GM21423 (cell line): ENCODE measurements around the gene SLC24A3.

Source experiments
- ATAC-seq: cut with Tn5 transposase; IDR thresholded peaks from one replicate; pipeline ENCODE4 v1.9.1; 2021; ENCODE audit warnings: mild to moderate bottlenecking, moderate library complexity; ENCODE audit not compliant: unreplicated experiment

SLC24A3 gene

DNA sequence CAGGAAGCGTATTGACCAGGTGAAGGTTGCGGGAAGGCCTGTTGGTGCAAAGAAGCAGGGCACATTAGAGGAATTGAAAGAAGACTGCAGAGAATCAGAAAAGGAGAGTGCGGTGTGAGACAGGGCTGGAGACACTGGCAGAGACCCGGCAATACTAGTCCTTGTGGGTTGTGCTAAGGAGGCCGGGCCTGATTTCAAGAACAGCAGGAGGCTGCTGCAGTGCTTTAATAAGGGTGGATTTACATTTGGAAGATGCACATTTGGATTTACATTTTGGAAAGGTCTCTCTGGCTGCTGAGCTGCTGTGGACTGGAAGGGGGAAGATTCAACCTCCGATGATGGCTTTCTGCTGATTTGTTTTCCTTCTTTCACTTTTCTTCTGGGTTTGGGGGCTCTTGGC, 167.8 kb downstream of the SLC24A3 start:
- ATAC-seq, result no peak

DNA sequence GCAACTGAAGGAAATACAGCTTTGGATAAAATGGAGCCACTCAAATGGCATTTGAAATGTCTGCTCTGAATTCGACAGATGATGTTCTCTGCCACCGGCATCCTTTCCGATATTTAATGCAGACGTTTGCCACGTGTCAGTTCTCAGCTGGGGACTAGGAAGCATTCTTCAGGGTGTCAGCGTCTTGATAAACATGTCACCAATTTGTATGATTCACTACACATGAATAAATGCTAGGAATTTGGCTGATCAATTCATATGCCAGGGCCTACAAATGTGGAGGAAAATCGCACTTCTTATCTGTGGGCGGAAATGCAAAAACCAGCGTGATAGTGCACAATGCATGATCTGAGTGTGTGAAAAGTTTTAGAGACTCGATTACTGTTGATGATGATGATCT, 169.5 kb downstream of the SLC24A3 start:
- no peak for ATAC-seq

DNA sequence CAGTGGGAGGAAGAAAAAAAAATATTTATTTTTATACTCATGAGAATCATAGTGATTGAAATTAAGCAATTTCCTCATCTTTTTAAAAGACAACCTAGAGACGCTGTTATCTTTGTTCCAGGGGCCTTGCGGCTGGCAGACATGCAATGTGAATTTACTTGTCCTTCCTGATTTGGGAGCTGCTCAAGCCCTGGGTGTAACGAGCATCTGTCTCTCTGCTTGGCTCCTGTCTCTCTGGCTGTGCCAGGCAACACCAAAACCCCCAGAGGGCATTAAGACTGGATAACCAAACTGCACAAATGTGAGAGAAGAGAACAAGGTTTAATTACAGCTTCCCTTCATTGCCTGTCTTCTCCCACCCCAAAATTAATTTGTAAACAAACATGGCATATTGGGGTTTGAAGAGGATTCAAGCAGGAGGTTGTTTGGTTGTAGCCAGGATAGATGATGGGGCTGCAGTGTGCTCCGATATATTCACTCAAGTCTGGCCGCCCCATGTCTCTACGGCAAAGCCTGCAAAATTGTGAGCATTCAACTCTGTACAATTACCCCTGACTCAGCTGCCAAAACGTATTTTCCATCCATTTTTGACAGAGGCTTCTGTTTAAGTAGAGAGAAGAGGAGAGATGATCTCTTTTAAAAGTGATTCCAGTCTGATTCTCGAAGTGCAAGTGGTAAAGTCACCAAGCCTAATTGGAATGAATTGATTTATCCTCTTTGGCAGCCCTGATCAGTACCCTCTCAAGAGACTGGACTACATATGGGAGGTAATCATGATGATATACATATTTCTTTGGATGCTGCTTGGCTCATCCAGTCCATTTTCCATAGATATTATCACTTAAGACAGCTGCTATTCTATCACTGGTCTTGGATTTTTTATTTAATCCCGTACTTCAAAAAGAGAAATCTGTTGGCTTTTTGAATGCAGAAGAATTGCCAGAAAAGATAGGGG, 170.2 kb downstream of the SLC24A3 start:
- ATAC-seq, result no peak

DNA sequence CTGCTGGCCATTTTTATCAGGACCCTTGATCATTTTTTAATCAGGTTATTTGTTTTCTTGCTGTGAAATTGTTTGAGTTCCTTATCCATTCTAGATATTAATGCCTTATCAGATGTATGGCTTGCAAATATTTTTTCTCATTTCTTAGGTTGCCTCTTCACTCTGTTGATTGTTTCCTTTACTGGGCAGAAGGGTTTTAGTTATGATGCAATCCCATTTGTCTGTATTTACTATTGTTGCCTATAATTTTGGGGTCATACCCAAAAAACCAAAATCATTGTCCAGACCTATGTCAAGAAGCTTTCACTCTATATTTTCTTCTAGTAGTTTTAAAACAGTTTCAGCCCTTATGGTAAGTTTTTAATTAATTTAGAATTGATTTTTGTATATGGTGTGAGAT, 172.5 kb downstream of the SLC24A3 start:
- no peak for ATAC-seq

DNA sequence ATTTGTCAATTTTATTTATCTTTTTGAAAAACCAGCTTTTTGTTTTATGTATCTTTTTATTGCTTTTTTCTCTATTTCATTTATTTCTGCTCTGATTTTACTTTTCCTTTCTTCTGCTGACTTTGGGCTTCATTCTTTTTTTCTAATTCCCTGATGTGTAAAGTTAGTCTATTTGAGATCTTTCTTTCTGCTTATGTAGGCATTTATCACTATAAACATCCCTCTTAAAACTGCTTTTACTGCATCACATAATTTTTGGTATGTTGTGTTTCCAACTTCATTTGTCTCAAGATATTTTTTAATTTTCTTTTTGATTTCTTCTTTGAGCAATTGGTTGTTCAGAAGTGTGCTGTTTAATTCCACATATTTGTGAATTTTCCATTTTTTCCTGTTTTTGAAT, 174.8 kb downstream of the SLC24A3 start:
- no peak for ATAC-seq

DNA sequence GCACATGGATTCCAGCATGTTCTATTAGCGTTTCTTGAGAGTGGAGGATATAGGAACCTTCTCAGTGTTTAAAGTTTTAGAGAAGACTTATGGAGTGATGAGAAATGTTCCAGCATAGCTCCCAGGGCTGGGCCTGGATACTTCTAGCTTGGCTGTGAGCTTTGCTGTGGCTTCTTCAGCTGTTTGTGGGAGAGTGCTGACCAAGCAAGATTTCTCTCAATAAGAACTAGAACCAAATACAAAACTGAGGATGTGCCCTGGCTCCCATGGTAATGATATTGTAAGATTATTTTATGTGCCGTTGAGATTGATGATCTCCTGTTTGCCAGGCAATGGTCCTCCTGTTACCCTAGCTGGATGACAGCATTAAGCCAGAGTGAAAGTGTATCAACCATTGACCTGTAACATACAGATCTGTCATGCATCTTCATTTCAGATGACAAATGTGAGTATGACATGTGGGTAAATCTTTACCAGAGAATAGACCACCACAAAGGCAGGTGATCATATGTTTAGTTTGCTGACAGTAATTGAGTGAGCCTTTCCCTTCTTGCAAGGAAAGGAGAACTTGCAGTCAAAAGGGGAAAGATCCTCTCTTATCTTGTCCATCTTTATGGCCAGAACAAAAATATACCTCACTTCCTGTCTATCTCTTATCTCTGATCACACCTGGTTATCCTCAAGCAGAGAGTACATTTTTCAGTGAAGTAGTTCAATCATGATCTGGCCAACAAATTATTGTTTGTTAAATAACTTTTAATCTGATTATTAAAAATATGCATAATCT, 180.1 kb downstream of the SLC24A3 start:
- ATAC-seq, result no peak

DNA sequence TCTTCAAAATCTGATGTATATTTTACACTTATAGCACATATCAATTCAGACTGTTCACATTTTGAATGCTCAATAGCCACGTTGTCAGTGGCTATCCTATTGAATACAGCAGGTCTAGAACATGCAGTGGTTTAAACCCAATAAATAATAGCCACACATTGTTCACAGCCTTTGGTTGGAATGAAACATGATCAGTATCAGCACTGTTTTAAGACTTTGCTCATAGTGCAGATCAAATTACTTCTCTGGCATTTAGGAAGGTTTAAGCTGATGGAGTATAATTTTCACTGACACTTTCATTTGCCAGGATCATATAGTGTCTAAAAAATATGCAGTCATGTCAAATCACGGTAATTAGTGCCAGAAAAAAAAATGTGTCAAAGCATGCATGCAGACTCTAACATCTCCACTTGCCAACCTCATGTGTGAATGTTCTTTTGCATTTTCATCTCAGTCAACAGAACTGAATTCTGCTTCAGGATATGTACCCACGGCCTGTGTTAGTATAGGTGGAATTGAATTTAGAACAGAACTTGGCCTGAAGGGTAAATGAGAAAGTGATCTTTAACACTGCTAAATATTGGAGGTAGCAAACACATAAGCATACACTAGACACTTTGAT, 184.1 kb downstream of the SLC24A3 start:
- ATAC-seq, result no peak

DNA sequence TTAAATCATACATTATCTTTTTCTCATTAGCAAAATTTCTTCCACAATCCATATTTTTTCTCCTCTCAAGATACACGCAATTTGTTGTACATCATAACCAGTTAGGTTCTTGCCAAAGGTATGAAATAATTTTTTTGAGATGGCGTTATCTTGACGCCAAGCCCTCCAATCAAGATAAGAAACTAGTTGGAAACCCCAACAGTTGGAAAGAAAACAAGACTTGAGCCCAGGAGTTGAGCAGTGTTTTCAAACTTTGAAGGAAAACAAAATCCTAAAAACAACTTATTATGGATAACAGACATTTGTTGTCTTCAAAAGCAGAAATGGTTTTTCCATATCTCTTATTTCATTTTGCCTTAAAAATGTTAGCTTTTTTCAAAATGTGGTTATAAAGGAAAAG, 184.8 kb downstream of the SLC24A3 start:
- ATAC-seq, result no peak

DNA sequence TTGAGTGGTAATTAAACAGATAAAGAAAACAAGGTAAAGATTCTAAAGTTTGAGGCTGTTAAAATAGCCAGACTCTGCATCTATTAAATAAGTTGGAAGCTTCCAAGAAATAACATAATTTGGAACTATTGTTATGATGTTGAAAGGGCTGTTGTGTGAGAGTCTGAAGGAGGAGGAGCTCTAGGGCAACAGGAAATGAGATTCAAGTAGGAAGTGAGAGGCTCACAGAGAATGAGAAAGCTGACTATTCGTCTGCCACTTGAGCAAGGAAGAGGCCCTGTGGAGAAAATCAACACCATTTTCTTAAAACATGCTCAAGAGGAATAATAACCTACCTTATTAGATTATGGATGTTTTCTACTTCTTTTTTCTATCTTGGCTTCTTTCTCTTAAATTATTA, 185.2 kb downstream of the SLC24A3 start:
- ATAC-seq, result no peak

DNA sequence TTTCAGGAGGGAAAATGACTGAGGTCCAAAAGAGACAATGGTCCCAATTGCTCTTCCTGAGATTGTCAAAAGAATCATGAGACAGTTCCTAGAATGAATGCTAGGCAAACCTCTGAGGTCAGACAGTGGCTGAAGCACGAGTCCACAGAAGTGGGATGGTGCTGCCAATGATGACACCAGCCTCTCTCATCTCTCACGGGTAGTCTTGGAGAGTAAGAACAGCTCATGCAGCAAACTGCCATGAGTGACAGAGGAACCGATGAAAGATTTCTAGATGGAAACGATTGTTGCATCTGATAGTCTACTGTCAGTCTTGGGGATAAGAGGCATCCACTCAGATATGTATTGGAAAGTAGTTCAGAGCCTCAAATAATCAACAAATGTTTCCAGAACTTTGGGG, 188.7 kb downstream of the SLC24A3 start:
- ATAC-seq, result no peak

DNA sequence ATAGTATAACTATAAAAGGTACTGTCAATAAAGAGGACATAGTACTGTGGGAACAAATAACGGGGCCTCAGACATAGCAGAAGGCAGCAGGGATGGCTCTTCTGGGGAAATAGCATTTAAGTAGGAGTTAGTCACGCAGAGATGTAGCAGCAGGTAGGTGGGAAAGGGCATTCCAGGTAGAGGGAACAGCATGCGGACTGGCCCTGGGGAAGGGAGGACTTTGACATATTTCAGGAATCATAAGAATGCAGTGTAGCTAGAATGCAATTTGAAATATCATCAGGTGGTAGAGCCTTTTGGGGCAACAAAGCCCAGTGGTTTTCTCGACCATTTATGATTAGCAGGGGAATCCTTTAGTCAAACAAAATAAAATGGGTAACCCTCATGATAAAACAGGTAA, 191.1 kb downstream of the SLC24A3 start:
- ATAC-seq, result no peak

DNA sequence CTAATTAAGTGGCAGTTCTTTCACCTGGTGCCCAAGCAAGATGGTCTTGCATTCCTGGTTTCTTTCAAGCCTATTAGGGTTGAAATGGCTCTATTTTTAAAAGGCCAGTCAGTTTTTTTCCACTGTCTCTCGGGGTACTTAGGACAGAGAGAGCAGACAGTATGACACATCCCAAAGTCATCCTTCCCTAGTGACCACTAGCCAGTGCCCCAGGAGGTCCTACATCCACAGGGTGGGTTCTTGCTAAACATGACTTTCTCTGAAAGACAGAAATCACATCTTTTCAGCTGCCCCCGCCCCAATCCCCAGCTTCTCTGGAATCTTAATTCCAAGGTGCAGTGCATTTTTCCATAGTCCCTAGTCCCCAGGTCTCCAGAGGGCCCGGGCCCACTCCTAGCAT, 192.4 kb downstream of the SLC24A3 start:
- ATAC-seq, result no peak

DNA sequence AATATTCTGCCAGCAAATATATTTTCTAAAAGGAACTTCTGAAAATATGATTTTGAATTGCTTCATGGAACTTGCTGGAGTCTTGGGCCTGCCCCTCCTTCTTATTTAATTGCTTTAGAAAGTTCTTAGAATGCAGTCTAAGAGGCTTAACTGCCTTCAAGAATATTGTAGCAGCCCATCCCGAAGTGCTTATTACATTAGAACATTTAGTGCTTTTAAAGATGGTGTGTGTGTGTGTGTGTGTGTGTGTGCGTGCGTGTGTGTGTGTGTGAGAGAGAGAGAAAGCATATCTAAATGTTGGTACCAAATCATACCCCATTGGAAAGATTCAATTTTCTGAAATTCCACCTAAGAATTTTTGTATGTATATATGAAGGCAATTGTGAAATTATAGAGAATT, 193.5 kb downstream of the SLC24A3 start:
- ATAC-seq, result no peak

DNA sequence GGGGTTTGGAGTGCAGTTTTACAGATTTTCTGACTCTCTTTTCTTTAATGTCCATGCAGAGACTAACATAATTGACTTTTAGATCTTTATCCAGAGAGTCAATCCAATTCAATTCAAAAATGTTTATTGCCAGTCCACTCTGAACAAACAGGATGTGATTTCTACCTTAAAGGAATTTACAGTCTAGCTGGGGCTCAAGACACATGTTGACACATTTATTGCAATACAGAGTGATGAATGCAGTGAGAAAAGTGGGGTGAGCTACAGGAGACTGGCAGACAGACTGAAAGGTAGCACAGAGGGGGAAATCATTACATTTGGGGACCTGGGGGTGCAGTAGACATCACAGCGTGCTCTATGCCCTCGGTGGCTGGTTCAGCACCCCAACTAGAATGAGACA, 193.9 kb downstream of the SLC24A3 start:
- ATAC-seq, result no peak

DNA sequence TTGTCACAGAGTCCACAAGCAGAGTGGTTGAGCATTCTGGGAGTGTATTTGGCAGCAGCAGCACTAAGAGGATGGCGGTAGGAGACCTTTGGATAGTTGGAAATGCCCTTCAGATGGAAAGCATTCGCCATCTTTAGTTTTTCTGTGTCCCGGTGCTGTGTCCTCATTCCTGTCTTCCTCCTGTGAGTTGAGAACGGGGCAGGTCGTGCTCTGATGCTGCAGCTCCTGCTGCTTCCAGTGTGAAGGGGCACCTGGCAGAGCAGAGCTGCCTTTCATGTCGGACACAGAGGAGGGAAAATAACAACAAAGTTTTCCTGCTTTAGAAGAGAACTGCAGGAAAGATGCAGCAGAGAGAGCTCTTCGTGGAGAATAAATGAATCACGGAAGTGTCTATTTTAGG, 194.8 kb downstream of the SLC24A3 start:
- no peak for ATAC-seq

DNA sequence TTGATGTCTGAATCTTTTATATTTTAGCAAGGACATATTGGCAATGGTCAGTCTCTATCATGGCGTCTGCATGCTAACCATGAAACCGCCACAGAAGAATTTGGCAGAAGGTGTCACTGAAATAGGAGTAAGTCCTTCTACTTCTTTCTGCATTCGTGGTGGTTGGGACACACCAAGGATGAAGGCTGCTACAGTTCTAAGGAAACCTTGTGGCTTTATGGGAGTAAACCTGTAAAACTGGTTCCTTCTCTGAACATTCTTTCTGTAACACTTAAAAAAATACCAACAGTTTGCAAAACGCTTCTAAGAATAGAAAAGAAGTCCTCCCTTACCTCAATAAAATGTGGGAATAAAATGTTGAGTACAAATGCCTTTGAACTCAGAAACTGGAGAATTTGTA, 195.3 kb downstream of the SLC24A3 start:
- ATAC-seq, result no peak

DNA sequence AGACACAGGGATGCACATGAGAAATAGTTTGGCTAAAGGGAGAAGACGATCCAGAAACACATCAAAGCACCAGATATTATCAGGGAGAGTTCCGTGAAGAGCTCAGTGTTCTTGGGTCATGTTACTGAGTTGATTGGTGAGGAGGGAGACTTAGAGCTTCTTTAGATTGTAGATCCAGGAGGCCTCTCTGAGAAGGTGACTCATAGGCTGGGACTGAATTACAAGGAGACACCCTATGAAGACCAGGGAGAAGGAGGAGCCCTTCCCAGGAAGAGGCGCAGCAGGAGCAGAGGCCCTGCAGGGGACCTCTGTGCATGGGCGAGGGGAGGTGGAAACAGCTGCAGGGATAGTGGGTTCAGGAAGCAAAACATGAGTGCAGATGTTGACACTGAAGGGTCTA, 196.5 kb downstream of the SLC24A3 start:
- no peak for ATAC-seq

DNA sequence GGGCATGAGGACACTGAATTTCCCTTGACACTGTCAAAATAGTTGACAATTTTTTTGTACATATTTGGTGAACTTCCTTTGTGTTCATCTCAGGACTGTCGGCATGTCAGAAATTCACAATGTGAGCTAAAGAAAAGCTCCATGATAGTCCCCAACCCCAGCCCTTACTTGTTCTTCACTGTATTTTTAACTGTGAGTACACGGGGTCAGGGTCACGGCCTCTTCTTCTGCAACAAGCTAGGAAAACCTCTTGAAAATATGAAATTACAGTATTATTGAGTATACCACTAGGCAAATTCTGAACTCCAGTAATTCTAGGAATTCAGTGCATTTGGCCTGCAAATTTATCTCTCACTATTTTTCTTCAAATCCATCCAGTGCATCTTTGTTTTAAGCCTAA, 199.4 kb downstream of the SLC24A3 start:
- no peak for ATAC-seq

DNA sequence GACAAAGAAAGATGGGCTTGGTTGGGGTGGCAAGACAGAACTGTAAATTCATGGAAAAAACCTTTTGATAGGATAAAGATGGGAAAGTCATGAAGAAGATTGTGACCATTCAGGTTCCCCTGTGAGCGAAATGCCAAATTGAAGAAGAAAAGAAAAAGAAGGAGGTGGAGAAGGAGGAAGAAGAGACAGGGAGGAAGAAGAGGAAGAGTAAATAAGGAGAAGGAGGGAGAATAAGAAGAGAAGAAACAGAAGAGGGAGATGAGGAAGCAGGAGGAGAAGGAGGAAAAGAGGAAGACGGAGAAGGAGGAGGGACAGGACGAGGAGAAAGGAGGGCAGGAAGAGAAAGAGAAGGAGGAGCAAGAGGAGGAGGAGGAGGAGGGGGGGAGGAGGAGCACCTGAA, 199.8 kb downstream of the SLC24A3 start:
- ATAC-seq, result no peak

DNA sequence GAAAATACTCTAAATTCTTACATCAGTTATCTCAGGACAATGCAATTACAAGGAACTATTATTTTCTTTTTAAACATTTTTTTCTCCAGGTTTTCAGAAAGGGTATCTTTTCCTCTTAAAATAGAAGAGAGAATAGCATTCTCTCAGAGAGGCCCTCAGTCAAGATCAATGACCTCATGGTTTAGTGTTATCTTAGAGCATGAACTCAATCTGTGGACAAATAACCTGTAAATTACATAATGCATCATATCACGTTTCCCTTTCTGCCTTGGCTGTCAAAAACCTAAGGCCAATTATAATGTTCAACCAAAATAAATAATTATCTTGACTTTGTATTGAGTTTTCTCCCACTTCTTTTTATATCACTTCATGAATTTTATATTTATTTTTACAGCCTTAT, 202.2 kb downstream of the SLC24A3 start:
- no peak for ATAC-seq

DNA sequence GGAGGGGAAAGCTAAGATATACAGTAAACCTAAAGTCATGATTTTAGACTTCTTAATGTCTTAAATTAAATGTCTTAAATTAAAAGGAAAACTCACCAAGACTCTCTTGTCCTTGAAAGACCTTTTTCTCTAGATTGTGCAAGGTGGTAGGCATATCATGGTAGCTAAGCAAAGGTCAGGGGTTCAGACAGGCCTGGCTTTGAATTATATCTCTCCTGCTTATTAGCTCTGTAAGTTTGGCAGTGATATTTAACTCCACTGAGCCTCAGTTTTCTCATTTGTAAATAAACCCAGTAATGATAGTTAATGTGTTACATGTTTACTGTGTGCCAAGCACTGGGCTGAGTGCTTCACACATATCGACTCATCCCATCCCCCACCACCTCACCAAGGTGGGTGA, 203.3 kb downstream of the SLC24A3 start:
- ATAC-seq, result no peak

DNA sequence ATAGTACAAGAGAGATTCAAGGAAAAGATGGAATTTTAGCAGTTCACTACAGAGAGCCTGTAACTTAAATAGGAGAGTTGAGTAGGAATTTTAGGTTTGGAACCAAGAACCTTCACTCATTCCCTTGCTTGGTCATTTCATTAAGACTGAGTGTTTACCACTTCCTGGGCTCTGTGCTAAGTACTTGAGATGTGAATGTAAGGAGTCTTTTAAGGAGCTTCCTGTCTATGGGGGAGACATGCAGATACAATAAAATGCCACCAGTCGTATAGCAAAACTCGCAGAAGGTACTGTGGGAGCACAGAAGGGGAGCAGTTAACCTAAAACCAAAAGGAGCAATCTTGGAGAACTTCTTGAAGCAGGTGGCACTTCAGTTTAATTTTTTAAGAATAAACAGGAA, 204.2 kb downstream of the SLC24A3 start:
- ATAC-seq, result no peak
